Ishikawa (cell line): ENCODE measurements around the gene KCNK3.

Experiments used
- CEBPB ChIP-seq: IDR thresholded peaks from 2 replicates; pipeline ENCODE4 v1.6.1; 2012
- EGR1 ChIP-seq: IDR thresholded peaks from 2 replicates; pipeline ENCODE4 v1.6.1; 2012
- NFIC ChIP-seq: IDR thresholded peaks from 2 replicates; pipeline ENCODE4 v1.6.1; 2012
- RAD21 ChIP-seq: IDR thresholded peaks from 2 replicates; pipeline ENCODE4 v1.6.1; 2012; ENCODE audit warnings: low read depth
- TAF1 ChIP-seq: IDR thresholded peaks from 2 replicates; pipeline ENCODE4 v1.6.1; 2012; ENCODE audit warnings: low read depth, mild to moderate bottlenecking
- TCF12 ChIP-seq: IDR thresholded peaks from 2 replicates; pipeline ENCODE4 v1.6.1; 2012; ENCODE audit warnings: low read depth
- TEAD4 ChIP-seq: IDR thresholded peaks from 2 replicates; pipeline ENCODE4 v1.6.1; 2012
- YY1 ChIP-seq: IDR thresholded peaks from 2 replicates; pipeline ENCODE4 v1.6.1; 2012; ENCODE audit warnings: low read depth
- ZBTB7A ChIP-seq: IDR thresholded peaks from 2 replicates; pipeline ENCODE4 v1.6.1; 2012; ENCODE audit warnings: low read depth
- TF ChIP-seq, protein P1 (sequence below): IDR thresholded peaks from 2 replicates; pipeline ENCODE4 v1.6.1; 2012; ENCODE audit warnings: low read depth, mild to moderate bottlenecking
- TF ChIP-seq, protein P2 (sequence below): IDR thresholded peaks from 2 replicates; pipeline ENCODE4 v1.6.1; 2012
- TF ChIP-seq, protein P3 (sequence below): IDR thresholded peaks from 2 replicates; pipeline ENCODE4 v1.6.1; 2012

Gene KCNK3

GRCh38 chr2:26769089-26769761 is 76.7 kb downstream of the KCNK3 start:
- TF ChIP-seq EGR1 (no peak), NFIC (no peak)
- TF ChIP-seq, protein P1, sequence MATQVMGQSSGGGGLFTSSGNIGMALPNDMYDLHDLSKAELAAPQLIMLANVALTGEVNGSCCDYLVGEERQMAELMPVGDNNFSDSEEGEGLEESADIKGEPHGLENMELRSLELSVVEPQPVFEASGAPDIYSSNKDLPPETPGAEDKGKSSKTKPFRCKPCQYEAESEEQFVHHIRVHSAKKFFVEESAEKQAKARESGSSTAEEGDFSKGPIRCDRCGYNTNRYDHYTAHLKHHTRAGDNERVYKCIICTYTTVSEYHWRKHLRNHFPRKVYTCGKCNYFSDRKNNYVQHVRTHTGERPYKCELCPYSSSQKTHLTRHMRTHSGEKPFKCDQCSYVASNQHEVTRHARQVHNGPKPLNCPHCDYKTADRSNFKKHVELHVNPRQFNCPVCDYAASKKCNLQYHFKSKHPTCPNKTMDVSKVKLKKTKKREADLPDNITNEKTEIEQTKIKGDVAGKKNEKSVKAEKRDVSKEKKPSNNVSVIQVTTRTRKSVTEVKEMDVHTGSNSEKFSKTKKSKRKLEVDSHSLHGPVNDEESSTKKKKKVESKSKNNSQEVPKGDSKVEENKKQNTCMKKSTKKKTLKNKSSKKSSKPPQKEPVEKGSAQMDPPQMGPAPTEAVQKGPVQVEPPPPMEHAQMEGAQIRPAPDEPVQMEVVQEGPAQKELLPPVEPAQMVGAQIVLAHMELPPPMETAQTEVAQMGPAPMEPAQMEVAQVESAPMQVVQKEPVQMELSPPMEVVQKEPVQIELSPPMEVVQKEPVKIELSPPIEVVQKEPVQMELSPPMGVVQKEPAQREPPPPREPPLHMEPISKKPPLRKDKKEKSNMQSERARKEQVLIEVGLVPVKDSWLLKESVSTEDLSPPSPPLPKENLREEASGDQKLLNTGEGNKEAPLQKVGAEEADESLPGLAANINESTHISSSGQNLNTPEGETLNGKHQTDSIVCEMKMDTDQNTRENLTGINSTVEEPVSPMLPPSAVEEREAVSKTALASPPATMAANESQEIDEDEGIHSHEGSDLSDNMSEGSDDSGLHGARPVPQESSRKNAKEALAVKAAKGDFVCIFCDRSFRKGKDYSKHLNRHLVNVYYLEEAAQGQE = no peak
- TF ChIP-seq, protein P2, sequence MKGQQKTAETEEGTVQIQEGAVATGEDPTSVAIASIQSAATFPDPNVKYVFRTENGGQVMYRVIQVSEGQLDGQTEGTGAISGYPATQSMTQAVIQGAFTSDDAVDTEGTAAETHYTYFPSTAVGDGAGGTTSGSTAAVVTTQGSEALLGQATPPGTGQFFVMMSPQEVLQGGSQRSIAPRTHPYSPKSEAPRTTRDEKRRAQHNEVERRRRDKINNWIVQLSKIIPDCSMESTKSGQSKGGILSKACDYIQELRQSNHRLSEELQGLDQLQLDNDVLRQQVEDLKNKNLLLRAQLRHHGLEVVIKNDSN = no peak

DNA sequence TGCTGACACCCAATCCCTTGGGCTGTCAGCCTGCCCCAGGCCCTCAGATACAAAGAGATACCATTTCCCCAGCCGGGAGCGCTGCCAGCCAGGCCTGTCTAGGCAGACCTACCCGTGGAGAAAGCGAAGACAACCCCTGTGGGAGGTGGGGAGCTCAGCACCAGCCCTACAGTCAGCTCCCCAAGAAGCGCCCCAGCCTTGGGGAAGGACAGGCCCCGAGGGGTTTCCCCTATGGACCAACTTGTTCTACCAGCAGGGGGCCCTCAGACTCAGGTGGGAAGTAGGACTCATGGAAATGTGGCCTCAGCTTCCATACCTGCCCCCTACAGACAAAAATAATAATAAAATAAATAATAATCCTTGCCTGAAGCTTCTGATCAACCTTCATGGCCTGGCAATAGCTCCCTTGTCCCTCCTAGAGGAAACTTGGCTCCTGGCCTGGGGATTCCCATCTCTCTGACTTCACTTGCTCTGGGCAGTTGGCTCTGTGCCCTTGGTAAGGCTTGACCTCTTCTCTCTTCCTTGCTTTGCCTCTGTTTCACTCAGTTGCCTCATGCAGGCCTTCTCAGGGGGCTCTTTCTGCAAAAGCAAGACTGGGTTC is 78.6 kb downstream of the KCNK3 start:
- peak; percentile 41; the same call in 1 of the 2 replicates for TF ChIP-seq NFIC
- TF ChIP-seq RAD21 = no peak
- TF ChIP-seq, protein P3, sequence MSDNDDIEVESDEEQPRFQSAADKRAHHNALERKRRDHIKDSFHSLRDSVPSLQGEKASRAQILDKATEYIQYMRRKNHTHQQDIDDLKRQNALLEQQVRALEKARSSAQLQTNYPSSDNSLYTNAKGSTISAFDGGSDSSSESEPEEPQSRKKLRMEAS = no peak

- TF ChIP-seq RAD21 = no peak
- TF ChIP-seq, protein P3 = peak; percentile 51; the same call in 1 of the 2 replicates
- no peak for TF ChIP-seq YY1
- TF ChIP-seq, protein P2 = 0 out of 2 replicates have a peak, but pooled peaks have one; percentile 9
- TF ChIP-seq EGR1 = no peak
- 0 out of 2 replicates have a peak, but pooled peaks have one; percentile 33 for TF ChIP-seq NFIC
Measured at GRCh38 chr2:26772064-26773001, 79.8 kb downstream of the KCNK3 start.

DNA sequence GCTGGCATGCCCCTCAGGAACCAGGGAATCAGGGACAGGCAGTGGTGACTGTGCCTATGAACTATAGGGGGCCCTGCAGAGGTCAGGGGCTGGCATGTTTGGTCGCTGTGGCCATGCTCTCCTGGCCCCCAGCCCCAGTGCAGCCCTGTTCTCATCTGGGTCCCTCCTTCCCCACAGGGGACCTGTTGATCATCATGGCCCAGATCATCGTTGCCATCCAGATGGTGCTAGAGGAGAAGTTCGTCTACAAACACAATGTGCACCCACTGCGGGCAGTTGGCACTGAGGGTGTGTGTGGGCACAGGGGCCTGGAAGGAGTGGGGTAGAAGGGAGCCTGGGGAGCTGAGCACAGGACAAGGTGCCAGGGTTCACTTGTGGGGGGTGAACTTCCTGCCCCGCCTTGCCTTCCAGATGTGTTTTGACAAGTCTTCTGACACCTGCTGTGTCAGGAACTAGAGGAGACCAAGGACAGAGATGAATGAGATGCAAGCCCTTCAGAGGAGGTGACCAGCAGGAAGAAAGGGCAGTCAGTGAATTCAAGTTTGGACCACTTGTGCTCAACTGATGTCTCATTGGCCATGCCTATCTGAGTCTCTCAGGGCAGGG is 83.8 kb downstream of the KCNK3 start:
- no peak for TF ChIP-seq TCF12

DNA sequence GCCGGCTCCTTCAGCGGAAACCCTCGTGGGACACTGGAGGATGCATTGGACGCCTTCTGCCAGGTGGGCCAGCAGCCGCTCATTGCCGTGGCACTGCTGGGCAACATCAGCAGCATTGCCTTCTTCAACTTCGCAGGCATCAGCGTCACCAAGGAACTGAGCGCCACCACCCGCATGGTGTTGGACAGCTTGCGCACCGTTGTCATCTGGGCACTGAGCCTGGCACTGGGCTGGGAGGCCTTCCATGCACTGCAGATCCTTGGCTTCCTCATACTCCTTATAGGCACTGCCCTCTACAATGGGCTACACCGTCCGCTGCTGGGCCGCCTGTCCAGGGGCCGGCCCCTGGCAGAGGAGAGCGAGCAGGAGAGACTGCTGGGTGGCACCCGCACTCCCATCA is 85.6 kb downstream of the KCNK3 start:
- TF ChIP-seq, protein P2 = no peak
- TF ChIP-seq RAD21 (no peak), TEAD4 (no peak), TCF12 (no peak), CEBPB (no peak), NFIC (no peak), TAF1 (no peak), EGR1 (no peak), ZBTB7A (no peak)
- TF ChIP-seq, protein P1 = no peak
- TF ChIP-seq, protein P3 = no peak

GRCh38 chr2:26778507-26778906 is 86.0 kb downstream of the KCNK3 start:
- TF ChIP-seq TAF1 = no peak
